HG02840 (cell line): ENCODE results near the gene TSC1.
"Not testable (repeated sequence)": the region's sequence is repeated elsewhere in the genome, so short reads cannot be mapped to it uniquely, and the experiment has no call there.

Experiments used
- ATAC-seq: cut with Tn5 transposase; IDR thresholded peaks from one replicate; pipeline ENCODE4 v1.9.1; 2021; ENCODE audit warnings: mild to moderate bottlenecking, moderate library complexity, moderate number of reproducible peaks; ENCODE audit not compliant: unreplicated experiment, low FRiP score

TSC1 gene

DNA sequence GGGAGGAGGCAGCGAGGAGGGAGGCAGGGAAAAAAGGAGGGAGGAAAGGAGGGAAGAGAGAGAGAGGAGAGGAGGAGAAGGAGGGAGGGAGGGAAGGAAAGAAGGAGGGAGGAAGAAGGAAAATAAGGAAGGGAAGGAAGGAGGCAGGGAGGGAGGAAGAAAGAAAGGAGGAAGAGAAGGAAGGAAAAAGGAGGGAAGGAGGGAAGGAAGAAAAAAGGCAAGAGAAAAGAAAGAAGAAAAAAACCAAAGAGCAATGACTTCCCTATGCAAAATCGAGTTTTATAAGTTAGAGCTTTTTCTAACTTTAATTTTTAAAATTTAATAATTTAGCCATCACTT, 33.7 kb upstream of the TSC1 start:
- ATAC-seq: no peak

DNA sequence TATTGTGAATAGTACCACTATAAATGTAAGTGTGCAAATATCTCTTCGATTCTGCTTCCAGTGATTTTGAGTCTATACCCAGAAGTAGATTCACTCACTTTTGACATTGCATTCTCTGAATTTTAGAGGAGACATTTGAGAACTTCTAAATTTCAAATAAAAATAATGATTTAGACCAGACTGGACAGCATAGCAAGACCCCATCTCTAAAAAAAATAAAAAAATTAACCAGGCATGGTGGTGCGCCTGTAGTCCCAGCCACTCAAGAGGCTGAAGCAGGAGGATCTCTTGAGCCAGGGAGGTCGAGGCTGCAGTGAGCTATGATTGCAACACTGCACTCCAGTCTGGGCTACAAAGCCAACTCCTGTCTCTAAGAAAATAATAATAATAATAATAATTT, 32.2 kb upstream of the TSC1 start:
- no peak for ATAC-seq

DNA sequence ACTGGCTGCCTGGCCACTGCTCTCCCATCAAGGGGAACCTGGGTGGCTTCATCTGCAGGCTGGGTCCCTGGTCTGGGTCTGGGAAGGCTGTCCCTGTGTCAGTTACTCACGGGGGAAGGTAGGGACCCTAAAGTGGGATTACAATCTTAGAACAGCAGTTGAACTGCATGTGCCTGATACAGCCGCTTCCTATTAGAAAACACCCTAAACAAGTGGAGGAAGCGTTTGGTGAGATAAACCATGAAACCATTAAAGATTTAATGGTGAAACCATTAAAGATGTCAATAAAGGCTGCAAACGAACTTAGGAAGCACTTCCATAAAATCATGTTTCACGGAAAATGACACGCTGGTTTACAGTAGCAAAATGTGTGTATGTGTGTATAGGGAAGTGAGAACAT, 31.5 kb upstream of the TSC1 start:
- ATAC-seq: no peak

DNA sequence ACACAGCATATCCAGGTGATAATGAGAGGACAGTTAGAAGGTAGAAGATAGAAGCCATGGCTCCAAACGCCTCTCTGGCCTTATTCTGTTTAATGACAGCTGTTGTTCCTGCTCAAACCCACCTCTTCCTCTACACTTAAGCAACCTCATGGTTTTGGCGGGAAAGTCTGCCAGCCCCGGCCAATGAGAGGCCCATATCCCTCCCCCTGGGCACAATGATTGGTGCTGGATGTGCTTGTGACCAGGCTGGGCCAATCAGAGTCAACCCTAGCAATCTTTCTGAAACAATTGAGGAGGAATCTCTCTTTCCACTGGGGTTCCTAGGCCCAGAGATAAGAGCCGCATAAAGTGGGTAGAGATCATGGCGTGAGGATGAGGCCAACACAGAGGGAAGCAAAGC, 29.3 kb upstream of the TSC1 start:
- ATAC-seq: no peak

DNA sequence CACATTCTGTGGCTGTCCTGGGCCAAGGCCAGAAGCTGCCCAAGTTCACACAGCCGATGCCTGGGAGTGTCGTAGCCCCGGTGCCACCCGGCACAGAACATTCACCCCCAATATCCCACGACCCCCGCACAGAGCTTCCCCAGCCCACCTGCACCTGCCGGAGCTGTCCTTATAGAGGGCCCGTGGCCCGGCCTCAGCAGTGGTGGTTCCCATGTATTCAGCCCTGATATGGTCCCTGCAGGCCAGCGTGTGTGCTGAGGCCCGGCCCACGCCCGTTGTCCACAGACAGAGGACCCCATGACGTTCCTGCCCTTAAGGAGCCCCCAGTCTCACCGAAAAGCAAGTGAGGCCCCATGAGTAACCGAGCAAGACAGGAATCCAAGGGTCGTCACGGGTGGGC, 28.8 kb upstream of the TSC1 start:
- ATAC-seq: no peak

DNA sequence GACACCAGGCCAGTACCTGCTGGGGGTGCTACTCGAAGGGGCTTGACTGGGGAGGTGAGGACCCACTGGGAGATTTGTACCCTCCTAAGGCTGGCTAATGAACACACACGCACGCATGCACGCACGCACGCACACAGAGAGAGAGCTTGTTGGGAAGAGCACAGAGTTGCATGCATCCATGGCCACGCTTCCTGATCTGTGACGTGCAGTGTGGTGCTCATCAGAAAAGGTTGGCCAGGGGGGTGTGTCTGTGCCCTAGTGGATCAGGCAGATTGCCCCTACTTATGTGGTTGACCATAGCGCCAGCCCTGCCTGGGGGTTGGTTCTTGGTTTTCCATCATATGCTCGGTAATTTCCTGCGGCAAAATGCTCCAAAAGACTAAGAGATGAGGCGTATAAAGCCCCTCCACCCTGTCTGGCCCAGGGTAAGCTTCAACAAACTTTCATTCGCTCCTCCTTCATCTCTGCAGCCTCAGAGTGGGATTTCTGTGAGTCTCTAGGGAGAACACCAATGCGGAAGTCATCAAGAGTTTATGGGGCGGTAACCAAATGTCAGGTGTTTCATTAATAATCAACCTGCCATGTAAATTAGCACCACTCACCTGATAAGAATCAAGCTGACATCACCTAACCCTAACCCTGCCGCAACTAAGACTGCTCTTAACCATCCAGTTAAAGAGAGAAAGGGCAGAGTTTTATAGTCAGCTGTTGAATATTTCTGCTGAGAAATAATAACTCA, 26.1 kb upstream of the TSC1 start:
- no peak for ATAC-seq

DNA sequence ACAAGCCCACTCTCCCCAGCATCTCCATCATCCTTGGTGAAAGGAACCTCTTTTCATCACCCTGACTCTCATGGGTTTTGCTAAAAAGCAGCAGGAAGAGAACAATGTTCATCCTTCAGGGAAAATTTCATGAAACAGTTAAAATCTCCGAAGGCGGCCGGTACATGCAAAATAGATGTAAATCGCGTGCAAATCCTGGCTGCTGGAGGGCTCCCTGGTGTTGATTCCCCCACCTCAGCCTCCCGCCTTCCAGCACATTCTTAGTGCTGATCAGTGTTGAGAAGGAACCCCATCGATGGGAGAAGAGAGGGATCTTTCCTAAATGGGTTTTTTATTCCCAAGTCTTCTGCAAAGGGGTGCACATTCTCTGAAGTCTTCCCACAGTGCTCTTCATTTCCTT, 25.4 kb upstream of the TSC1 start:
- no peak for ATAC-seq

DNA sequence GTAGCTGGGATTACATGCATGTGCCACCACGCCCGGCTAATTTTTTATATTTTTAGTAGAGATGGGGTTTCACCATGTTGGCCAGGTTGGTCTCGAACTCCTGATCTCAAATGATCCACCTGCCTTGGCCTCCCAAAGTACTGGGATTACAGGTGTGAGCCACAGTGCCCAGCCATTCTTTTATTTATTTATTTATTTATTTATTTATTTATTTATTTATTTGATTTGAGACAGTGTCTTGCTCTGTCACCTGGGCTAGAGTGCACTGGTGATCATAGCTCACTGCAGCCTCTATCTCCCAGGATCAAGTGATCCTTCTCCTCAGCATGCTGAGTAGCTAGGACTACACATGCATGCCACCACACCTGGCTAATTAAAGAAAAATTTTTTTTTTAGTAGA, 23.5 kb upstream of the TSC1 start:
- ATAC-seq: not testable (repeated sequence)

DNA sequence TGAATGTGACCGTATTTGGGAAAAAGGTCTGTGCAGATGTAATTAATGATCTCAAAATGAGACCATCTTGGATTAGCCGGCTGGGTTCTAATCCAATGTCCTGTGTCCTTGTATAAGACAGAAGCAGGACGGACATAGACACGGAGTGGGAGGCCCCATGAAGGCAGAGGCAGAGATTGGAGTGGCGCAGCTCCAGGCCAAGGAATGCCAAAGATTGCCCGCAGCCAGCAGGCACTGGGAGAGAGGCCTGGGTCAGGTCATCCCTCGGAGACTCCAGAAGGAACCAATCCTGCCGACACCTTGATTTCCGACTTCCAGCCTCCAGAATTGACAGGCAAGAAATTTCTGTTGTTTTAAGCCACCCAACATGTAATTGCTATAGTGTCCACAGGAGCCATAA, 21.1 kb upstream of the TSC1 start:
- no peak for ATAC-seq

DNA sequence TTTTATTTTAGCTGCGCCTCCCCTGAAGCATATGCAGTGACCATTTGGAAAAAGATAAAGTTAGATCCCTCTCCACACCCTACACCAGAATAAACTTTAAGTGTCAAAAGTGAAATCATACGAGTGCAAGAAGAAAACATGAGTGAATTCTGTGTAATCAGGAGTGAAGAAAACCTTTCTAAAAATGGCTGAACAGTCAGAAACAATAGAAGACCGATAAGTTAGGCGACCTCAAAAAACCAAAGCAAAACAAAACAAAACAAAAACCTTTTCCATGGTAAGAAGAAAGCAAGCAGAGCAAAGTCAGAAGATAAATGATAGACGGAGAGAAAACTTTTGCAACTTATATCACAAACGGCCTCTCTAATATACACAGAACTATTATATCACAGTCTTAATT, 16.6 kb upstream of the TSC1 start:
- no peak for ATAC-seq

DNA sequence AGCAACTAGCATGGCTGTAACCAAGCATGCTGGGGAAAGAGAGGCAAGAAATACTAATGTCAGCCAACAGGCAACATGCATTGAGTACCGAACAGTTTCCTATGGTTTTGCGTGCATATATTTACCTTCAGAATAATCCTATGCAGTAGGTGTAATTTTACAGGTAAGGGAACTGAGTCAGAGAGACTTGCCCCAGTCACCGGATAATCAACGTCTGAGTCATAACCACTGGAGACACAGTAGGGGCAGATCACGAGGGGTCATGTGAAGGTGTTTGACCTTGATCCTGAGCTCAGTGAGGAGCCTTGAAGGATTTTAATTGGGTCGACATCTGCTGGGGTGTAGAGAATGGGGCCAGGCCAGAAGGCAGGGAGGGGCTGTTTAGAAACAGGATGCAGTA, 13.4 kb upstream of the TSC1 start:
- ATAC-seq: no peak

DNA sequence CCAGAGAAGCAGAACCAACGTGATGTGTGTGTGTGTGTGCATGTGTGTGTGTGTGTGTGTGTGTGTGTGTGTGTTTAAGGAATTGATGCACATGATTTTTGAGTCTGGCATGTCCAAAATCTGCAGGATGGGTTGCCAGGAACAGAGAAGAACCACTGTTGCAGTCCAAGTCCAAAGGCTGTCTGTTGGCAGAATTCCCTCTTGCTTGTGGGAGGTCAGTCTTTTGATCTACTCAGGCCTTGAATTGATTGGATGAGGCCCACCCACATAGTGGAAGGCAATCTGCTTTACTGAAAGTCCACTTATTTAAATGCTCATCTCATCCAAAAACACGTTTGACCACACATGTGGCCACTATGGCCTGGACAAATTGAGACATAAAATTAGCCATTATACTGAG, 11.4 kb upstream of the TSC1 start:
- no peak for ATAC-seq

DNA sequence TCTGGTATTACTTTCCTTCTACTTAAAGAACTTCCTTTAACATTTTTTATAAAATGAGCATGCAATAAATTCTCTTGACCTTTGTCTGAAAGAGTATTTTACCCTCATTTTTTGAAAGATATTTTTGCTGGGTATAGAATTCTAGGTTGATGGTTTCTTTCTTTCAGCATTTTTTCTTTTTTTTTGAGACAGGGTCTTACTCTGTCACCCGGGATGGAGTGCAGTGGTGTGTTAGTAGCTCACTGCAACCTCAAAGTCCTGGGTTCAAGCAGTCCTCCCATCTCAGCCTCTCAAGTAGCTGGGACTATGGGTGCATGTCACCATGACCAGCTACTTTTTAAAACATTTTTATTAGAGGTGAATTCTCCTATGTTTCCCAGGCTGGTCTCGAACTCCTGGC, 10.7 kb upstream of the TSC1 start:
- no peak for ATAC-seq

DNA sequence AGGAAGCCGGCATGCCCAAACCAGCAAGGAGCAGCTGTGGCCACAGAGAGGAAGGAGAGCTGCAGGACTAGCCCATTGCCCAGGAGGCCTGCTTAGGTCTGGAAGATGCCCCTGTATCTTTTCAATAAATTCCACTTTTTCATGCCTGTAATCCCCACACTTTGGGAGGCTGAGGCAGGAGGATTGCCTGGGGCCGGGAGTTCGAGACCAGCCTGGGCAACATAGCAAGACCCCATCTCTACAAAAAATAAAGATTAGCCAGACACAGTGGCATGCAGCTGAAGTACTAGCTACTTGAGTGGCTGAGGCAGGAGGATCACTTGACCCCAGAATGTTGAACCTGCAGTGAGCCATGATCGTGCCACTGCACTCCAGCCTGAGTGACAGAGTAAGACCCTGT, 5.3 kb upstream of the TSC1 start:
- no peak for ATAC-seq

DNA sequence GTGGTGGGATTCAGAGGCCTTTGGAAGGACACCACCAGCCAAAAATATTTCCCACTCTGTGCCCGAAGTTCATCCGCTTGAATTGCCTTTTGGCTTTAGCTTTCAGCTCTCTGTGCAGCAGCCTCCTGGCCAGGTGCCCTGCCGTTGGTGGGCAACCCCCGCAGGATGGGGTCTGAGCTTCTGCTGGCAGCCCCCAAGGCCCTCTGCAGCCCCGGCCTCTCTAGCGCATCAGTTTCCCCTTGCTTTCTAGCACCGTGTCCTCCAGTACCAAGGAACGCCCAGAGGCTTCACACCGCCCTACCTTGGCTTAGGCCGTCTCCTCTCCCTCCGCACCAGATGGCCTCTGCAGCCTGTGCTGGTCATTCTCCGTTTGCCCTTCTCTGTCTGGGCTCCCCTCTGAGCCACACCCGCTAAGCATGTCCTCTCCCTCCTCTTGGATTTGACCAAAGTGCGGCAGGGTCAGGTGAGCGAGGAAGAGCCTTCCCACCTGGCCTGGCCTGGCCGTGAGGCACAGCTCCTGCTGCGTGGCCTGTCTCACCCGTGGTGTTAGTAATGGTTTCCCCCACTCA, 4.2 kb upstream of the TSC1 start:
- ATAC-seq: no peak

DNA sequence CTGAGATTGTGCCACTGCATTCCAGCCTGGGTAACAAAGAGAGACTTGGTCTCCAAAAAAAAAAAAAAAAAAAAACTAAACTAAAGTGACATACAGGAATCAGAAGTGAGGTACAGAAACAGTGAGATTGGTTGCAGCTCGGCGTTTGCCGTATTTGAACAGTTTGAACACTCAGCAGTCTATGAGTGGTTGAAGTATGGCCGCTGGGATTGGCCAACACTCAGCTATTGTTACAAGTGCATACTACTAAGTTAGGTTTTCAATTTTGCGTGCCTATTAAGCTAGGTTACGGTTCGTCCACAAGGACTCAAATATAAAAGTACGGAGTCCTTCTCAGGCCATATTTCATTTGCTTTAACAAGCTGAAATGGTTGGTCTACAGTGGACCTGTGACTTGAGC, 3.3 kb upstream of the TSC1 start:
- no peak for ATAC-seq

DNA sequence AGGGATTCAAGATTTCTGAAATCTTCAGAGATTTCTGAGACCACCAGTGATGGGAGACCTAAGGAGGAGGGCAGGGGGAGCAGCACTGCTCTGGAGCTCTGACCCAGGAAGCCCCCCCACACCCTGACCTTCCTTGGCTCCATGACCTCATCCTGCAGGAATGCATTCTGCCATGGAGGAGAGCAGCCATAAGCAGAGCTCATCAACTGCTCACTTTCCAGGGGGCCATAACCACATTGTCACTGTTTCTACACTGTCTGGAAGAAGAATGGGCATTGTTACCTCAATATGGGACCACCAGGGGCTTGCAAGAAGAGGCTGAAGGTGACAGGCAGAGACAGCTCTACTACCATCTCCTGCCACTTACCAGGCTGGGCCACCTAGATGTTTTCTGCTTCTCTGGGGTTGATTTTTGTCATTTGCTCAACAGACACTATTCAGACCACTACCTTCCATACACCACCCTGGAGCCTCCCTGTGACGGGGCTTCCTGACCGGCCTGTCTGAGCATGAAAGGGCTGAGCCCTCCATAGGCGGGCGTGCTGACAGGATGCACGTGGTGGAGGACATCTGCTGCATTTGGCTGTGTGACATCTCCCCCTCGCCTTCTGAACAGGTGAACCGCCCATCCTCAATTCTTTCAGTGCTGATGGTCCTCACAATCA, 2.3 kb upstream of the TSC1 start:
- ATAC-seq: no peak

DNA sequence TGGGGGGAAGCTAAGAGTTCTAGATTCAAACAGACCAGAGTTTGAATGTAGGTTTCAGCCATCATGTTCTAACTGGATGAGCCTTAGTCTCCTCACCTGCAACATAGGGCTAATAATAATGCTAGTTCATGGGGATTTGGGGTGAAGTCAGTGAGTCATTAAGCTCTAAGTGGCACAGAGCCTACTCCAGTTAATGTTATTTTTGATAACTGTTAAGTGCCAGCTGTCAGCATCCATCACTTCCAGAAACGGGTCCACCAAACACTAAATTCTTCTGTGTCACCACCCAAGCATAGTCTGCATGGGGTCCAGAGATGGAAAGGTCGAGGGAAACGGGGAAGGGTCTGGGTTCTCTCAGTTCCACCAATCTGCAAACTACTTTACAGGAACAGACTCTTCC, 1.8 kb upstream of the TSC1 start:
- ATAC-seq: no peak

DNA sequence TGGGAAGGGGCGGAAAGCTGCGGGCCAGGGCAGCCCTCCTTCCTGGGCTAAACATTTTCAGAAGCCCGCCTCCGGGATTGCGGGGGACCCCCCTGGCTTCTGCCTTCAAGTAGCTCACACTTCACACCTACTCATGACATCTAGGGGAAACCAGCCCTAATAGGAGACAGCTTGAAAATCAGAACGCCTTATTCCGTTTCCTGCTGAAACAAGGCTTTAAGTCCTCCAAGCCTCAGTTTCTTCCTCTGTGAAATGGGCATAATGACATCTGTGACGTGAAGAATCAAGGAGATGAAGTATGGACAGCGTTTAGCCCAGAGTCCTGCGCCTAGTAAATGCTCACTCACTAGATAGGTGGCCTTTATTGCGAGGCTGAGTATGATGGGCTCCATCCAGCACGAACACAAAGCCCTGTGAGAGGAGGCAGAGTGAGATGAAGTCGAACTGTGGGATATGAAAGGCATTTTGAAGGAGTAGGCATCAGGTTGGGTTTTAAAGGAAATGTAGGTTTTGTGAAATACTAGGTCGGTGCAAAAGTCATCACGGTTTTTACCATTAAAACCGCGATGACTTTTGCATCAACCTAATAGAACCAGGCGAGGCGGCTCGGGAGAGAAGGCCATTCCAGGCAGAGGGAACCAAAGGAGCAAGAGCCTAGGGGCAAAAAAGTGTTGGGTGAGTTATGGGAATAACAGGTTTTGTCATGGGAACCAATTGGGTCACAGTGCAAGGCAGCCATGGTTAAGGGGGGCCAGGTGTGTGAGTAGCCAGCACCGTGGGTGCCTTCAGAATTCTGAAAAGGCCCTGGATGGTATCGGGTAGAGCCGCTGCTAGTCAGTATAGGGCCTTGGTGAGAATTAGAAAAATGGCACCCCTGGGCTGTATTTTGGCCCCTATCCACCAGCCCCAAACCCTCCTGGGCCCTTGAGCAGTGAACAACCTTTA, 1.0 kb upstream of the TSC1 start:
- ATAC-seq: no peak

DNA sequence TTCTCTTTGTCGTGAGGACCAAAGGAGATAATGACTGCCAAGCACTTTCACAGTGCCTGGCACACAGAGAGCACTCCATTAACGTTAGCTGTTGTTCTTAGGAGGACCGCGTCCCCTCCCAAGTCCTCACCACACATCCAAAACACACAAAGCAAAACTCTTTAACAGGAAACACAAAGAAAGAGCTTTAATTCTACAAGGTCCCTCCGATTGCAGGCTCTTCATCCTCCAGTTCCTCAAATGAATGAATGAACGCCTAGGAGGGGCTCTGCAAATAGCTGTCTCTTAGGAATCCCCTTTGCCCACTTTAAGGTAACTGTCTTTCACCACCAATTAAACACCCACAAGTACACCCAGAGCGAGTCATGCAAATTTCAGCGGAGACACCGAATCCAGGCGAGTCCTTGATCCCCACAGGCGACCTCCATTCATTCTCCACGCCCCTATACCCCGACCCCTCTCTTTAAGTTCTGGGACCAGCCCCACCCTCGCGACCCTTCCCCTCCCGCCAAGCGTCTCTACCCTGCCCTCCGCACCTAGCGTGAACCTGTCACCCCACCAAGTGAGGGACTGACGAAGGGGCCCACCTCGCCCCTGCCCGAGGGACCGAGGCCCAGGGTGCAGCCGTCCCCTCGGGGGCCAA, 644 bp downstream of the TSC1 start:
- ATAC-seq: peak; percentile 1
